ENCODE data around the gene NCBP3.
"Not testable (repeated sequence)": the region's sequence is repeated elsewhere in the genome, so short reads cannot be mapped to it uniquely, and the experiment has no call there.

The NCBP3 gene

DNA sequence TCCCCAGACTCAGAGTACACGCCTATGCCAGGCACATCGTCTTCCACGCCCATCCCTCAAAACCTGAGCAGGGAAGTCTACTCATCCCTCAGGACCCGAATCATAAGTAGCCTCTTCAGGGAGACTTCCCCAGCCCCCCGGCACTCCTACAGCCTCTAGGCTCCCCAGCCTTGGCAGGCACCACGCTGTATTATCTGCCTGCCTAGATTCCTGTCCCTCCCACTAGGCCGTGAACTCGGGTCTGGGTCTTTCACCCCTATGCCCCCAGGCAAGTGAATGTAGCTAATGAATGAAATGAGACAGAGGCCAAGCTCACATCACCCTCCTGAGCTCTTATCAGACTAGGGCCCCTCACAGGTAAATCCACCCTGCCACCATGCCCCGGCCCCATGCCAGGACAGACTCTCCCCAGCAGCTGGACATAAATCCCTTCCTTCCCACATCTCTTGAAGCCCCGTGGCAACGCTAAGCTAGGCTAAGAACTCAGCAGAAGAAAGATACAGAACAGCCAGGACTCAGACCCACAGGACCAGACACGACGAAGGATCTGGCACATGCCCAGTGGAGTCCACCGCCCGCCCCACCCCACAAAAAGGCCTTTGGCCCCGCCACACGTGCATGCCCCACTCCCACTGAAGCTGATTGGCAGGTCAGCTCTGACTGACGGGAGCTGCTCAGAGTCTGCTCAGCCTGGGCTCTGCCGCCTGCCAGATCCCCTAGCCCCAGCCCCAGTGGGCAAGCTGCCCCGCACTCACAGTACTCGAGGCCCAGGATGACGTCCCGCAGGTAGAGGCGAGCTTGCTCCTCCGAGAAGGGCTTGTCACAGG lies 33.8 kb upstream of the NCBP3 start:
- no peak for DNase-seq (ENCODE audit: low spot score)

DNA sequence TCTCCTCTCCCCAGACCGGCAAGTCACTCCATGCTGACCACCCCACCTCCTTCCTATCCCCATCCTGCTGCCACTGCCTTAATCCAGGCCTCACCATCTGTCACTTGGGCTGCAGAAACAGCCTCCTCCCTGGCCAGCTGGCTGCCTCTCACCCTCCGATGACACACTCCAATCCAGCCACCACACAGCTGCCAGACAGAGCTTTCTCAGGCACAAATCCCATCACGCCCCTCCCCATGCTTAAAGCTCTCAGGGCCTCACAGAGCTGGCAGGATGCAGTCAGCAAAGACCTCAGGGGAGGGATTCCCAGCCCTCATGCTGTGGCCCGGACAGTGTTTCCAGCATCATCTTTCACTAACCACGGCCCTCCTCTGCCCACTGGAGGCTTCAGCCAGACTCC lies 33.1 kb upstream of the NCBP3 start:
- DNase-seq (ENCODE audit: low spot score): no peak

DNA sequence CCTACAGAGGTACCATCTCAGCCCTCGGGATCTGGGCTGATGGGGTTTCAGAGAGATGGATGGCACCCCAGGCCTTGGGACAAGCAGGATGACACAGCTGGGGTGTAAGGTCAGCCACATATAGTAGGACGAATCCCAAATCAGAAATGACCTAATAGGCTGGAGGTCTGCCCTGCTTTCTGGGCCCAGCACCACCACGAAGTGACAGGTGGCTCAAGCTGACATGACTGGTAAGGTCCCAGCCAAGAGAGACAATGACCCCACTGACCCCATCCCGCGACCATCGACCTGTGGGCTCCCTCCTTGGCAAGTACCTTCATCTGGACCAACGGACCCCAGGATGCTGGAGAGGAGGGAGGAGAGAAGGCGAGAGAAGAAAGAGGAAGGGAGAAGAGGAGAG lies 31.2 kb upstream of the NCBP3 start:
- DNase-seq (ENCODE audit: low spot score): no peak

DNA sequence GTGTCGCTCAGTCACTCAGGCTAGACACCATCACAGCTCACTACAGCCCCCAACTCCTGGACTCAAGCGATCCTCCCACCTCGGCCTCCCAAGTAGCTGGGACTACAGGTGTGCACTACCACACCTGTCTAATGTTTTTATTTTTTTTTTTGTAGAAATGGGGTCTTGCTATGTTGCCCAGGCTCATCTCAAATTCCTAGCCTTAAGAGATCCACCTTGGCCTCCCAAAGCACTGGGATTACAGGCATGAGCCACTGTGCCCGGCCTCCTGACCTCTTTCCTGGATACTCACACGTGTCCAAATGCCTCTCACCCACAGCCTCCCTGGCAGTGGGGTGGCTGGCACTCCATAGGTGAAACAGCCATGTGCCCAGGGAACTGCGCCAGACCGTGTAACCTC lies 29.3 kb upstream of the NCBP3 start:
- DNase-seq (ENCODE audit: low spot score): no peak

DNA sequence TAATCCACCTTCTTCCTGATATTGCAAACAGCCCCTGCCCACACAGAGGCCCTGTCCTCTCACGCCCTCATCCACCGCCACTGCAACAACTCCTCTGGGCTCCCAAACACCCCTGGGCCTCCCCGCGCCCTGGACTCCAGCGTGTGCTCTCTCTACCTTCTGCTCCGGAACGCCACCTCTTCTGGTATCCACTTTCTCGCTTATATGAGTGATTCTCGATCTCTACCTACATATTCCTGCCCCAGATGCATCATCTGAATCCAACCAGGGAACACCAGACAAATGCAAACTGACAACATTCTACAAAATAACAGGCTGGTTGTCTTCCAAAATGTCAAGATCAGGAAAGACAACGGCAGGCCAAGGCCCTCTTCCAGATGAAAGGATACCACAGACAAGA lies 27.8 kb upstream of the NCBP3 start:
- no peak for DNase-seq (ENCODE audit: low spot score)

DNA sequence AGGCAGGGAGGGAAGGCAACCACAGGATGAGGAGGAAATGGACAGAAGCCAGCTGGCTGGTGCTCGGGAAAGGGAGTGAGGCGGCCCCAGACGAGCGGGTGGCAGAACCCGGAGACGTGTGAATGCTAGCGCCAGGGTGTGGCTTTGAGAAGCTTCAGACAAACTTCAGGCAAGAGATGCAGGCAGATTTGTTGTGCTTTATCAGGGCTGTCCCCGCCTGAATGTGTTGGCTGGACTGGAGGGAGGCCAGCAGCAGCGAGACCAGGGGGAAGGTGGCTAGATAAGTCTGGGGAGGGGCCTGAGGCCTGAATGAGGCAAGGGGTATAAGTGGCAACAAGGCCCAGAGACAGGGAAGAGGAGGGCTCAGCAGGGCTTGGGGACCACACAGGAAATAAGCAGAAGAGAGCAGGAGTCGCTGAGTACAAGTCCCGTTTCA lies 24.8 kb upstream of the NCBP3 start:
- DNase-seq (ENCODE audit: low spot score): no peak

DNA sequence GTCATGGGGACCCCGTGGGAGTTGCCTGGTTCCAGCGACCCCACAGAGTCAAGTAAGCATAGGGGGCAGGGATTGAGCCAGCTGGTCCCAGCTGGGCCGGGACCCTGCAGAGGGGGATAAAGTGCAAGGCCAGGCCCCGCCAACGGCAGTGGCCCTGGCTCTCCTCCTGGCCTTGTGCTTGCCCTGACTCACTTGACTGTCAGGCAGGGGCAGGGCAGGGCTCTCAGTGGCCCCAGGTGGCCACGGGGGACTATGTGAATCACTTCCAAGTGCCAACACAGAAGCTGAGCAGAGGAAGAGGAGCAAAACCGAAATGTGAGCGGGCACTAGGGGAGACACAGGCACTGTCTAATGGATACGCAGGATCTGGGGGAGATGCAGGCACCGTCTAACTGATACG lies 21.6 kb upstream of the NCBP3 start:
- DNase-seq (ENCODE audit: low spot score): no peak

DNA sequence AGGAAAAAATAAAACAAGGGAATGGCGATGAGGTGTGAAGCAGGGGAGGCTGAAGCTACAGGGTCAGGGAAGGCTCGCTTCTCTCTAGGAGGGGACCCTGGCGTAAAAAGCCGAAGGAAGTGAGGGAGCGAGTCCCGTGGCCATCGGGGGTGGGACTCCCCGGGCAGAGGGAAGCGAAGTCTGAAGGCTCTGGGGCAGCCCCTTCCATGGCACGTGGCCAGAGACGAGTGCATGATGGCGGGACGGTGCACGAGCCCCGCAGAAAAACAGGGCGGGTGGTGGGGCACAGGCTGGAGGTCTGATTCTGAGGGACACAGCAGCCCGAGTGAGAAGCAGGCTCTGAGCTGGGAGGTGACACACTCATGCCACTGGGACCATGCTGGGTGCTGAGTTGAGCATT lies 21.1 kb upstream of the NCBP3 start:
- no peak for DNase-seq (ENCODE audit: low spot score)

DNA sequence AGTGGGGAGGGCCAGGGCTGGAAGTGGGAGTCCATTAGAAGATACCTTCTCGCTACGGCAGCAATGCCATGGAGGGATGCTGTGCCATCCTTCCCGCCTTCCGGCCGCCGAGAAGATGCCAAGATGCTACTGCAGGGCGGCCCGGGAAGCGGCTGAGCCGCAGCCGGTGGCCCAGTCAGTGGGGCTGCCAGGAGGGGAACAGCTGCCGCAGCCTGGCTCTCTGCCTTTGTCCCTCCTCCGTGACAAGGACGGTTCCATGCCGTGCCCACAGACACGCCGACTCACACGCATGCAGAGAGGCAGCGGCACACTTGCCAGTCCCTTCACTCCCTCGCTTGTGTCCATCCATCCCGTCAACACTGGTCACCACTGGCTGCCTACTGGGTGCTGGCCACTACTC lies 20.2 kb upstream of the NCBP3 start:
- DNase-seq (ENCODE audit: low spot score): no peak

DNA sequence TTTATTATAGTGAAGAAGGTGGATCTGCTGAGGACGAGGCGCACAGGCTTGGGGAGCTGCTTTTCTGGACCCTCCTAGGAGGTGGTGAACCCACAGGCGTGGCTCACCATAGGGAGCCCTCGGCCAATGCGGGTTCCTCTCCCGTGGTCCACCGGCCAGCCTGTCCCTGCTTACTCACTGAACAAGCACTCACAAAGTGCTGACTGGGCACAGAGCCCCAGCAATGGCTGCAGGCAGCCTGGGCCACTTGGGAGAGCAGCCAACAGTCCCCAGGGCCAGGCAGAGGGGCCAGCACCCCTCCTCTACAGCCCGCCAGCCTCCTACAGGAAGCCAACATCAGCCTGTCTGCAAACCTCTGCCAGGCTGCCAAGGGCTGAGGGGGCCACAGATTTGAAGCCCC lies 19.1 kb upstream of the NCBP3 start:
- DNase-seq (ENCODE audit: low spot score): no peak

DNA sequence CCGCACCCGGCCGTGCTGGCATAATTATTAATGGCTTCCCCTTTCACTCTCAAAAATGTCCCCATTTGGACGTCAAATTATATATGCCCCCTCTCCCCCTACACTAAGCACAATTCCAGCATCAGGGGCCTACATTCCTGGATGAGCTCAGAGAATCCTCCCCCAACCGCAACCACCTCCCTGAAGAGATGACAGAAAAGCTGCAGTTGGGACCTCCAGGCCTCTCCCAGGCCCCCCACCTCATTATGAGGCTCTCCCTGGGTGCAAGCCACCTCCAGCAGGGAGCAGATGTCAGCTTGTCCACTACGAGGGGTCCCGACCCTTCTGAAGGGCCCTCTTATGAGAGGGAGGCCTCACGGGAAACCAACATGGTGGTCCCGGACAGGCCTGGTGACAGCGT lies 18.5 kb upstream of the NCBP3 start:
- no peak for DNase-seq (ENCODE audit: low spot score)

DNA sequence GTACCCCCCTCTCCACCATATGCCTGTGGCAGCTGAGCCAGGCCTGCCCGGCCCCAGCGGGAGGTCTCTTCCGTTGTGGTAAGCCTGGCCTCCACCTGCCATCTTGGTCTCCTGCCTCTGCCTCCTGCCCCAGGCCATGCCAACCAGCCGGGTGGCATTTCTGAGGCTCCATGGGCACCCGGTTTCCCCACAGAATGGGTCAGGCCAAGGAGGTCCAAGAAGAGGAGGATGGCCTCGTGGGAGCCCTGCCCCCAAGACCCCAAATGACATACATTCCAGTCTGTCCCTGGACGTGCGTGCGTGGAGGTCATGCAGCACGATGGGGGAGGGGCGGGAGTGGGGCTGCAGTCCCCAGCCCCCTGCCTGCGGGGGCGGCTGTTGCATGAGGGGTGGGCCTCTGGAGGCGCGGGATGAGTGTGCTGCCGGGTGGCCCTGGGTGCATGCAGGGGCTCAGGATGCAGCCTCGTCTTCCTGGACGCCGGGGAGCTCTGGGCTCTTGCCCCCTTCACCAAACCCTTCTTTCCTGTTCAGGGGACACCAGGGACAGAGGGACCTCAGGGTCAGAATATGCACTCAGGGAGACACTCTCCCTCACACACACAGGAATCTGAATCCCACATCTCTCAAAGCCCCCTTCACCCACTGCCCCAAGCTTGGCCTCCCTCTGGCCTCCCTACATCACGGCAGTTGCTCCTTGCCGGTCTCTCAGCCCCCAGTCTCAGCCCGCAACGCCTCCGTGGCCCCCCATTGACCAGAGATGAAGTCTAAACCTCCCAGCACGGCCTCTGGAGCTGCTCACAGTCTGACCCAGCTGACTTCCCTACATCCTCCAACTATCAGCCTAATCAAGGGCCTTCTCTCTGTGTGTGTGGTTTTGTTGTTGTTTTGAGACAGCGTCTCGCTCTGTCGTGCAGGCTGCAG lies 16.0 kb upstream of the NCBP3 start:
- DNase-seq (ENCODE audit: low spot score): no peak

DNA sequence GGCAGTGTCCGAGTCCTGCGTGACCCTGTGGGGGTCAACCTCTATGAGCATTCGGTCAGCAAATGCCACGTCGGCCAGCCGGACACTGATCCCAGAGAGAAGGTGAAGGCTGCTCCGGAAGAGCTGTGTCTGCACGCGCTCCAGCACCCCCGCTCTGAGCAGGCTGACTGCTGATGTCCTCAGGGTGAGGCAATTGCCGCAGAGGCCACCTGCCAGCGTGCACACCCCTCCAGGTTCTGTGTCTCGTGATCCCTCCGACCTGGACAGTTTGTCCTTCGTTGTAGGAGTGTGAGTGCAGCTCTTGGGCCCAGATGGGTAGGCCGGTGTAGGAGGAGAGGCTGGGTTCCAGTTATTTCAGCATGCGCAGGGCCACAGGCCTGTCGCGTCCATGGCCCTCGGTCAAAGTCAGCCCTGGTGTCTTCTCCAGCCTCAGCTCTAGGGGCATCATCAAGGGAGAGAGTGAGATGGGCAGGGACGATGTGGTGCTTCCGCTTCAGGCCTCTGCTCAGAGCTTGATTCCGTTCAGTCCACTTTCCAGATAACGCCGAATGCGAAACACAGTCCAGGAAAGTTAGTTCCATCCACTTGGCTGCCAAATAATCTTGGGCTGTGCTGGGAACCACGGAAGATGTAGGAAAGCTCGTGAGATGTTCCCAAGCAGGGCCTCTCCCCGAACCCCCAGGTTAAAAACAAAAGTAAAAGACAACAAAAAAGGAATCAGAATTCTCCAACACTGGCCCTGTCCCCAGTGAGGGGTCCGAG lies 15.1 kb upstream of the NCBP3 start:
- DNase-seq (ENCODE audit: low spot score): no peak

DNA sequence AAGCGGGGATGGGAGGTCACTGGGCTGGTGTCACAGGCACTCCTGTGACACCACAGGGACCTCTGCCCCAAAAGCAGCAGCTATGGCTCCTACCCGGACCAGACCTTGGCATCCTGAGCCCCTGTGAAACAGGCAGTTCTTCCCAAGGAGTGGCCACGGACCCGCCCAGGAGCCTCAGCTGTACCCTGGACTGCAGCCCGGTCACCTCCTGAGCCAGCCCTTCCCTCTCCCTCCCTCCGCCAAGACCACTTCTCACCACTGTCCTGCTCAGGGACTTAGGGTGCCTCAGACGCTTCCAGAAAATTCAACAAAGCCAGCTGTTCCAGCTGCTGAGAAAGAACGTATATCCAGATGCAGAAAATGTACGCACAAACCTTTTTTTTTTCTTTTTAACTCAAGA lies 13.9 kb upstream of the NCBP3 start:
- no peak for DNase-seq (ENCODE audit: low spot score)

DNA sequence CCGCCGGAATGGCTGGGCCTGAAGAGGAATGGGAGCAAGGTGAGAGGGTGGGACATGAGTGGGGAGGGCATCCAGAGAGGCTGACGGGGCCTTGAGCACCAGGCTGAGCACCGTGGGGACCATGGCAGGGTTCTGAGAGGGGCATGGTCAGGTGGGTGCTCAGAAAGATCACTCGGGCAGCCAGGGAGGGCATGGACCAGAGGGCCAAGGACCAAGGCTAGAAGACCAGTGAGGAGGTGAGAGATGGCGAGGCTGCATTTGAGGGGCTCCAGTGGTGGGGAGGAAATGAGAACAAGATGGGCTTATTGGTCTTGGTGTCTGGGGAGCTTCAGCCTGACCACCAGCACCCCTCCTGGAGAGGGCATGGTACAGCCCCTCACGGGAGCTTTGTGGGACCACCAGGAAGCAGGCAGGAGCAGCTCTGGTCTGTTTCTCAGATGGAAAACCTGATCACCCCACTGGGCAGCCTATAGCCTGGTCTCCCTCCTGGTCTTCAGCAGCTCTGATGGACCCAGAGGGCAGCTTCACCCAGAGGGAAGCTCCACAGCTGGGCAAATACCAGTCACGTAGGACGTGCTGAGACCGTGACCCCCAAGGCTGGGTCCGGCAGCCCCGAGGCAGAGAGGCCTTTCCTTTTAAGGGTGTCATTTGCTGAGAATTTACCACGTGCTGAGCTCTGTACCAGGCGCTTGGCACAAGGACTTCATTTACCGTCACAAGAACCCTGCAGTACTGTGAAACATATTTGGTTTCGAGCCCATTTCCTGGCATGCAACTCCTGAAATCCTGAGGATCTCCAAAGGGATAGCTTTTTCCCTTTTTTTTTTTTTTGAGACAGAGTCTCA lies 11.4 kb upstream of the NCBP3 start:
- no peak for DNase-seq (ENCODE audit: low spot score)

DNA sequence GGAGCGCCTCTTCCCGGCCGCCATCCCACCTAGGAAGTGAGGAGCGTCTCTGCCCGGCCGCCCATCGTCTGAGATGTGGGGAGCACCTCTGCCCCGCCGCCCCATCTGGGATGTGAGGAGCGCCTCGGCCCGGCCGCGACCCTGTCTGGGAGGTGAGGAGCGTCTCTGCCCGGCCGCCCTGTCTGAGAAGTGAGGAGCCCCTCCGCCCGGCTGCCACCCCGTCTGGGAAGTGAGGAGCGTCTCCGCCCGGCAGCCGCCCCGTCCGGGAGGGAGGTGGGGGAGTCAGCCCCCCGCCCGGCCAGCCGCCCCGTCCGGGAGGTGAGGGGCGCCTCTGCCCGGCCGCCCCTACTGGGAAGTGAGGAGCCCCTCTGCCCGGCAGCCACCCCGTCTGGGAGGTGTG lies 8.2 kb upstream of the NCBP3 start:
- not testable (repeated sequence) for DNase-seq (ENCODE audit: low spot score)

DNA sequence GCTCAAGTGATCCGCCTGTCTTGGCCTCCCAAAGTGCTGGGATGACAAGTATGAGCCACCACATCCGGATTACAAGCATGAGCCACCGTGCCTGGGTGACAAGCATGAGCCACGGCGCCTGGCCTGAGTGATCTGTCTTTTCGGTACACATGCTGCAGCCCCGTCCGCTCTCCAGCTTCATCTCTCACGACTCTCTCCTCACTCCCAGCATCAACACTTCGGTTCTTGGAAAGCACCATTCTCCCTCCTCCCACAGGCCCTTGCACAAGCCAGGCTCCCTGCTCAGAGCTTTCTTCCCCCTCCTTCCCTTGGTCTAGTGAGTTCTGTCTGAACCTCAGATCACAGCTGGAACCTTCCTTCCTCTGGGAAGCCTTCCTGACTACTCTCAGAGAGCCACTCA lies 6.5 kb upstream of the NCBP3 start:
- no peak for DNase-seq (ENCODE audit: low spot score)

DNA sequence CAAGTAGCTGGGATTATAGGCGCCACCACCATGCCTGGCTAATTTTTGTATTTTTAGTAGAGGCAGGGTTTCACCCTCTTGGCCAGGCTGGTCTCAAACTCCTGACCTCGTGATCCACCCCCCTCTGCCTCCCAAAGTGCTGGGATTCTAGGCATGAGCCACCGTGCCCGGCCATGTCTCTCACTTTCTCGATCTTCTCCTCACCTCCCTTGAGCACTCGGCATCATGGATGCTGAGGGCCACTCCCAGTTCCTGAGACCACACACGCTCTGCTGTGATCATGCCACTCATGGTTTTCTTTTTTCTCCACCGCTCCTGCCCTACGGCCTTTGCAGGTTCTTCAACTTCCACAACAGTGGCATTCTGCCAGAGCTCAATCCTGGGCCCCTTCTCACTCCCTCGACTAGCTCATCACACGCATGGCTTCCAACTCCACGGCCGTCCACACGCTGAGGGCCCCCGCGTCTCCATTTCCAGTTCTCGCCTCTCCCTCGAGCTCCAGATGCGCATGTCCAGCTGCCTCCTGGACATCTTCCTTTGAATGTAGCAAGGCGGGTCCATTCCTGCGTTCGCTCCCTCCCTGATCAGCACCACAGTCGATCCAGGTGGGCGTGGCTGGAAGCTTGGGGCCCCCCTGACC lies 5.5 kb upstream of the NCBP3 start:
- no peak for DNase-seq (ENCODE audit: low spot score)

DNA sequence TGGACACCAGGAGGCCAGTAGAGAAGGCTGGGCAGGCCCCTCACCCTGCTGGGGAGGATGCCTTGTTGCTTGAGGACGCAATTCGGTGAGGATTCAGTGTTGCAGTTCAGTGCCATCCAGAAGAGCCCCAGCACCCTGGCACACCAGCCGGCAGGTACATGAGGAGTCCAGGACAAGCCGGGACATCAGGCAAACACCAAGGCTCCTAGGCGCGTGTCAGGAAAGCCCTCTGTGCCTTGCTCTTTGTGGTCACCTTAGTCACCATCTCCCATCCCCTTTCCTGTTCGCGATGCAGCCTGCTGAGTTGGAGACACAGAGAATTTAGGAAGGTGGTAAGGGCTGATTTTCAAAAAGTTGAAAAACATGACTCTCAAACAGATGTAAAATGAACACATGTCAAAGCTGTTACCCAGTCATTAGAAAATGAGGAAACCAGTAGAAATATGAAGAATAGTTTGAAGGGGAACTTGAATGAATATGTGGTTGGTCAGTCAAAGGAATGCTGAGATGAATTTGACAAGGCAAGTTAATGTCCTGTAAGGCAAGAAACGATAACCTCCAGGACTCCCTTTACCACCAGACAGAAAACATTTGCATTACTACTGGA lies 2.3 kb upstream of the NCBP3 start:
- no peak for DNase-seq (ENCODE audit: low spot score)

DNA sequence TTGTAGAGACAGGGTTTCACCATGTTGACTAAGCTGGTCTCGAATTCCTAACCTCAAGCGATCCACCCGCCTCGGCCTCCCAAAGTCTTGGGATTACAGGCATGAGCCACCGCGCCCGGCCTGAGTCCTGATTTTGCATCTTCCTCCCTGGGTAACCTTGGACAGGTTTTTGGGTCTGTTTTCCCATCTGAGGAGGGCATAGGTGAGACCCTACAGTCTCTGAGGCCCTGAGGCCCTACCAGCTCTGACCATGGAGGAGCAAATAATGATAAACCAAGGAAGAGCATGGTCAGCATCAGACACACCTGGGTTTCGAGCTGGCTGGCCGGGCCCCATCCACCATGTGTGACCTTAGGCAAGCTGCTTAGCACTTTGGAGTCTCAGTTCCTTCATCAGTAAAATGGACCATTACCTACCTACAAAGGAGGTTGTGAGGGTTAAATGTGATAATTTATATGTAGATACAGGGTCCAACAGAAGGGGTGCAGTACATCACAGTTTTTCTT lies 1.2 kb upstream of the NCBP3 start:
- no peak for DNase-seq (ENCODE audit: low spot score)

All from iPS-NIHi11 (cell line).